Activated B cell treated with CpG ODN at 0.5 μM for 24 hours (primary cell): ENCODE measurements around the gene PRKACB. TPM values are rescaled to one million over a fixed set of nuclear protein-coding genes. Genes with fewer than 3 reads are reported as not detected.
"Not testable (repeated sequence)": the region's sequence is repeated elsewhere in the genome, so short reads cannot be mapped to it uniquely, and the experiment has no call there.

Experiments
- ATAC-seq: fragments of 200-7000 bp; cut with Tn5 transposase; one replicate; pipeline ENCODE4 v1.10.0; 2021; ENCODE audit warnings: low read depth, mild to moderate bottlenecking, moderate library complexity
- CTCF ChIA-PET: fragments of 350-600 bp; sonication (Branson Sonifier 250); formaldehyde crosslinking; loops from one replicate; lab custom pipeline; 2021; ENCODE audit warnings: antibody characterized with exemption; lab: Charles Lee
- POLR2A ChIA-PET: fragments of 350-600 bp; sonication (Branson Sonifier 250); formaldehyde crosslinking; loops from one replicate; lab custom pipeline; 2021; ENCODE audit warnings: antibody characterized with exemption; lab: Charles Lee
- DNase-seq: peaks from one replicate; pipeline ENCODE4 v3.0.0; 2022
- H3K27ac Mint-ChIP-seq: one replicate; pipeline ENCODE4 v1.8.0; 2020; ENCODE audit warnings: mixed read lengths
- H3K27me3 Mint-ChIP-seq: one replicate; pipeline ENCODE4 v1.8.0; 2021; ENCODE audit warnings: mixed read lengths
- H3K36me3 Mint-ChIP-seq: one replicate; pipeline ENCODE4 v1.8.0; 2021; ENCODE audit warnings: low read depth, mixed read lengths
- H3K4me1 Mint-ChIP-seq: one replicate; pipeline ENCODE4 v1.8.0; 2021; ENCODE audit warnings: mixed read lengths
- H3K4me3 Mint-ChIP-seq: one replicate; pipeline ENCODE4 v1.8.0; 2020; ENCODE audit warnings: mild to moderate bottlenecking, mixed read lengths
- H3K9me3 Mint-ChIP-seq: one replicate; pipeline ENCODE4 v1.8.0; 2020; ENCODE audit warnings: mixed read lengths
- intact Hi-C: fragments of 100-400 bp; cut with micrococcal nuclease; formaldehyde crosslinking; loops from one replicate; pipeline ENCODE4 v1.15.1; 2024
- total RNA-seq: library from RNA; stranded (reverse); gene quantifications from 2 replicates; pipeline ENCODE4 v1.2.3, GENCODE V29; 2022
- TF ChIP-seq, protein P1 (sequence below): fragments of 200-600 bp; IDR thresholded peaks from one replicate; pipeline ENCODE4 v1.8.0; 2022; ENCODE audit warnings: antibody characterized with exemption, mild to moderate bottlenecking

Gene PRKACB
- total RNA-seq, 1 donor from 2014 or later, result 33.0 TPM

DNA sequence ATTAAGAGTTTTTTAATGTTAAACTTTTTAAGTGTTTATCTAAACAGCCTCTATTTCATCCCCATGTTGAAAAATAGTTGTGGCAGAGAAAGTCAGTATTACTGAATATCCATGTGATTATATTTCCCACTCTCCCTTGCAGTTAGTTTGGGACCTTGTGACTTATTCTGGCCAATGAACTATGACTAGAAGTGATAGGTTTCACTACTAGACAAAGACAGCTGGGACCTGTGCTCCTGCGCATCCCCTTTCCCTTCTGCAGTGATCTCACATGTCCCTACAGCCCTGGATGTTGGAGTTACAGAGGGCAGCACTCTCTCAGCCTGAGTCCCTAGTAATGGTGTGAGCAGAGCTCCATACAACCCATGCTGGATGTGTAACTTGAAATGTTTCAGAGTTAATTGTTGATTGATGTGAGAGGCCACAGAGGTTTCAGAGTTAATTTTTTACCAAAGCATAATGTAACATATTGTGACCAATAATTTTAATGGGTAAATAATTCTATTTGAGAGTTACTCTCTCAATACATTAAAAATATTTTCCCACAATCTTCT is 138.8 kb downstream of the PRKACB start:
- CTCF ChIA-PET, result no interaction called here
- H3K4me3 Mint-ChIP-seq, result no peak overlapping the region
- POLR2A ChIA-PET, result no interaction called here
- H3K36me3 Mint-ChIP-seq, result no peaks in the 10 kb centered on the region
- TF ChIP-seq, protein P1, sequence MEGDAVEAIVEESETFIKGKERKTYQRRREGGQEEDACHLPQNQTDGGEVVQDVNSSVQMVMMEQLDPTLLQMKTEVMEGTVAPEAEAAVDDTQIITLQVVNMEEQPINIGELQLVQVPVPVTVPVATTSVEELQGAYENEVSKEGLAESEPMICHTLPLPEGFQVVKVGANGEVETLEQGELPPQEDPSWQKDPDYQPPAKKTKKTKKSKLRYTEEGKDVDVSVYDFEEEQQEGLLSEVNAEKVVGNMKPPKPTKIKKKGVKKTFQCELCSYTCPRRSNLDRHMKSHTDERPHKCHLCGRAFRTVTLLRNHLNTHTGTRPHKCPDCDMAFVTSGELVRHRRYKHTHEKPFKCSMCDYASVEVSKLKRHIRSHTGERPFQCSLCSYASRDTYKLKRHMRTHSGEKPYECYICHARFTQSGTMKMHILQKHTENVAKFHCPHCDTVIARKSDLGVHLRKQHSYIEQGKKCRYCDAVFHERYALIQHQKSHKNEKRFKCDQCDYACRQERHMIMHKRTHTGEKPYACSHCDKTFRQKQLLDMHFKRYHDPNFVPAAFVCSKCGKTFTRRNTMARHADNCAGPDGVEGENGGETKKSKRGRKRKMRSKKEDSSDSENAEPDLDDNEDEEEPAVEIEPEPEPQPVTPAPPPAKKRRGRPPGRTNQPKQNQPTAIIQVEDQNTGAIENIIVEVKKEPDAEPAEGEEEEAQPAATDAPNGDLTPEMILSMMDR, result no peak
- ATAC-seq, result no peak
- peaks cover 14% of the 10 kb centered on the region for H3K9me3 Mint-ChIP-seq
- H3K4me1 Mint-ChIP-seq, result no peaks in the 10 kb centered on the region
- H3K27me3 Mint-ChIP-seq, result peaks cover 7% of the 10 kb centered on the region
- H3K27ac Mint-ChIP-seq, result no peak overlapping the region
- DNase-seq, result no peak
- intact Hi-C loops, result no loop called here

DNA sequence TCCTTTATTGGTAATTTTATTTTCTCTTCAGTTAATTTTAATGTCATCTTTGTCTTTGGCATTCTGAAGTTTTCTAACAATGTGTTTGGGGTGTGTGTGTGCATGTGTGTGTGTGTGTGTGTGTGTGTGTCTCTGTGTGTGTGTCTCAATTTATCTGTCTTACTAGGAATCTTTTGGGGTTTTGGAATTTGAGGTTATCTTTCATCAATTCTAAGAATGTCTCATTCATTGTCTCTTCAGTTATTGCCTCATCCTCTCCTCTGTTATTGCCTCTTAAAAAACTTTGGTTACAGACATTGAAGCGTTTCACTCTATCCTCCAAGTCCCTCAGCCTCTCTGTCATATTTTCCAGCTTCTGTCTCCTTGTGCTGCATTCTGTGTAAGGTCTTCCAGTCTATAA is 139.3 kb downstream of the PRKACB start:
- H3K36me3 Mint-ChIP-seq, result no peaks in the 10 kb centered on the region
- peaks cover 14% of the 10 kb centered on the region for H3K9me3 Mint-ChIP-seq
- DNase-seq (no peak), ATAC-seq (no peak)
- H3K4me3 Mint-ChIP-seq, result no peak overlapping the region
- H3K4me1 Mint-ChIP-seq, result no peaks in the 10 kb centered on the region
- H3K27ac Mint-ChIP-seq, result no peak overlapping the region
- ChIA-PET CTCF (no interaction called here), POLR2A (no interaction called here)
- intact Hi-C loops, result no loop called here
- TF ChIP-seq, protein P1, result no peak
- peaks cover 7% of the 10 kb centered on the region for H3K27me3 Mint-ChIP-seq

DNA sequence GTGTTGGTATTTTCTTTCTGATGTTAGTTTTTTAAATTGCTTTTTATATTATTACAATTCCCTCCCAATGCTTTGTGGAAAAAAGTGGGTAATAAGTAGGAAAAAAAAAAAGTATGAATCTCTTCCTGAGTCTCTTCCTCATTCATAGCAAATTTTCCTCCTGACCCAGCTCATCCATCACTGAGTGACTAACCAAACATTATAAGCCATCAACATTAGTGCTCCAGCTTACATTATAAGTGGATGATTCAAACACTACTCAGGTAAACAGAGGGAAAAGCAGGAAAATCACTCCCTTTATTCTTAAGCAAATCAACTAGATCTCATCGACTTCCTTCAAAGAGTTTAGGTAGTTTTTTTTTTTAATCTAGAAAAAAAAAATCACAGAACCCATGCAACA is 142.0 kb downstream of the PRKACB start:
- TF ChIP-seq, protein P1, result no peak
- H3K4me3 Mint-ChIP-seq, result no peak overlapping the region
- H3K27ac Mint-ChIP-seq, result no peak overlapping the region
- intact Hi-C loops, result no loop called here
- CTCF ChIA-PET, result no interaction called here
- POLR2A ChIA-PET, result no interaction called here
- no peak for ATAC-seq
- H3K36me3 Mint-ChIP-seq, result no peaks in the 10 kb centered on the region
- H3K4me1 Mint-ChIP-seq, result no peaks in the 10 kb centered on the region
- peaks cover 7% of the 10 kb centered on the region for H3K27me3 Mint-ChIP-seq
- H3K9me3 Mint-ChIP-seq, result peaks cover 21% of the 10 kb centered on the region
- DNase-seq, result no peak

DNA sequence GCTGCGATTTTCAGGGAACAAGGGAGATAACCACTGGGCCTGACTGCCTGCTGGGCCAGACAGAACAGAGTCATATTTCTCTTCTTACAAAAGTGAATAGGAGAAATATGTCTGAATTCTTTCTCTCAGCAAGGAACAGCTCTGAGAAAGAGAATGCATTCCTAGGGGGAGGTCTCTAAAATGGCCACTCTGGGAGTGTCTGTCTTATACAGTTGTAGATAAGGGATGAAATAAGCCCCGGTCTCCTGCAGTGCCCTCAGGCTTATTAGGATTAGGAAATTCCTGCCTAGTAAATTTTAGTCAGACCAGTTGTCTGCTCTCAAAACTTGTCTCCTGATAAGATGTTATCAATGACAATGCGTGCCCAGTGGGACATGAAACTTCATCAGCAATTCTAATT is 143.3 kb downstream of the PRKACB start:
- H3K9me3 Mint-ChIP-seq, result peaks cover 21% of the 10 kb centered on the region
- H3K27me3 Mint-ChIP-seq, H3K36me3 Mint-ChIP-seq, H3K27ac Mint-ChIP-seq, DNase-seq, intact Hi-C loops, H3K4me3 Mint-ChIP-seq, ATAC-seq, POLR2A ChIA-PET, CTCF ChIA-PET, H3K4me1 Mint-ChIP-seq: not testable (repeated sequence)

Other genes starting within 250 kb of the PRKACB start
- gene TTLL7, start 145.1 kb upstream of the PRKACB start, total RNA-seq, result 0.12 TPM in 1 of 2 replicates, not detected in the other
- gene SAMD13, start 157.4 kb downstream of the PRKACB start, total RNA-seq, result 0.18 TPM in 1 of 2 replicates, not detected in the other